GM10266 (cell line): ENCODE results near the gene SPTB.

Experiments
- DNase-seq: peaks from one replicate; pipeline ENCODE4 v3.0.0; 2012; ENCODE audit errors: extremely low spot score
- CTCF ChIP-seq: IDR thresholded peaks from 2 replicates; pipeline ENCODE4 v1.5.1; 2012; ENCODE audit warnings: mild to moderate bottlenecking, low read depth; ENCODE audit not compliant: control insufficient read depth, insufficient read depth; ENCODE audit errors: missing control alignments

The SPTB gene

GRCh38 chr14:64864258-64864657, 15.4 kb downstream of the SPTB start:
- no peak for DNase-seq
- TF ChIP-seq CTCF, result no peak

GRCh38 chr14:64861916-64862315, 17.8 kb downstream of the SPTB start:
- no peak for DNase-seq
- TF ChIP-seq CTCF, result no peak

- no peak for DNase-seq
- TF ChIP-seq CTCF, result no peak
Measured at GRCh38 chr14:64860039-64860438, 19.7 kb downstream of the SPTB start.

GRCh38 chr14:64857979-64858744, 21.5 kb downstream of the SPTB start:
- no peak for DNase-seq
- TF ChIP-seq CTCF, result no peak

- no peak for TF ChIP-seq CTCF
- DNase-seq, result no peak
Measured at GRCh38 chr14:64856529-64857445, 22.9 kb downstream of the SPTB start.

- DNase-seq, result no peak
- TF ChIP-seq CTCF, result no peak
Measured at GRCh38 chr14:64855721-64856528, 23.8 kb downstream of the SPTB start.
